NCI-H446 treated with DMSO at 0.1 percent for 48 hours (cell line): ENCODE measurements around the gene CNTN4.
"Not testable (repeated sequence)": the region's sequence is repeated elsewhere in the genome, so short reads cannot be mapped to it uniquely, and the experiment has no call there.

ENCODE experiments used
- DNase-seq: peaks from one replicate; lab custom pipeline; 2025; lab: John Stamatoyannopoulos, UW

The CNTN4 gene

GRCh38 chr3:2098398-2099027 is at the start of gene CNTN4:
Gene CNTN4, plus strand, starts transcription at chr3:2098866.
- DNase-seq = no peak

DNA sequence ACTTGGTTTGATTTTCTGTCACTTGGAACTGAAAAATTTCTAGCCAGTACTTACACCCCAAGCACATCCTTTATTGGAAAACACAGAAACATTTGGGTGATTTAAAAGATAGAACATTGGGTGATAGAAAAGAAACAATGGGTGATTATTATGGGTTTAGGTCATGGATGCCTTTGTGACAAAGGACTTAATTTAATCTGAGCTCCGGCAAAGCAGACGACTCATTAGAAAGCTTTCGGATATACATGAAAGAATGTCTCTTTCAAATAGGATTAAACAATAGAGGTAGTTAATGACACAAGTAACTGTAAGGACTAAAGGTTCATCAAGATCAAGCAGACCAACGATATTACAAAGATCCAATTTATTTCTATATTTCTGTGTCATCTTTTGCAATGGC is 37.3 kb upstream of the CNTN4 start:
- no peak for DNase-seq

DNA sequence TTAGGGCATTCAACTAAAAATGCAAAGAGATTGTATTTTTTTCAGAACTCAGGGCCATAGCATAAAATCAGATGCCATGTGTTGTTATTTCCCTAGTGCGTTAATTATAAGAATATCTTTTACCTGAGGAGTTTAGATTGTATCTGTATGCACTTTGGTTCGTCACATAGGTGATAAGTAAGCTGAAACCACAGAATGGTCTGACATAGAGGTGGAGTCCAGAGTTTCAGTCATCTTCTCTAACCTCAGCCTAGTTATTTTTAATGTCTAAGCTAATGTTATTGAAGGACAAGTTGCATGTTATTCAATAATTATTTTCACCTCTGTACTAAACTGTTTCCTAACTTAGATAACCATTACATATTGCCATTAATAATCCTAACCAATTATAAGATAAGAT is 27.1 kb upstream of the CNTN4 start:
- no peak for DNase-seq

GRCh38 chr3:2078821-2079220 is 19.8 kb upstream of the CNTN4 start:
- no peak for DNase-seq

DNA sequence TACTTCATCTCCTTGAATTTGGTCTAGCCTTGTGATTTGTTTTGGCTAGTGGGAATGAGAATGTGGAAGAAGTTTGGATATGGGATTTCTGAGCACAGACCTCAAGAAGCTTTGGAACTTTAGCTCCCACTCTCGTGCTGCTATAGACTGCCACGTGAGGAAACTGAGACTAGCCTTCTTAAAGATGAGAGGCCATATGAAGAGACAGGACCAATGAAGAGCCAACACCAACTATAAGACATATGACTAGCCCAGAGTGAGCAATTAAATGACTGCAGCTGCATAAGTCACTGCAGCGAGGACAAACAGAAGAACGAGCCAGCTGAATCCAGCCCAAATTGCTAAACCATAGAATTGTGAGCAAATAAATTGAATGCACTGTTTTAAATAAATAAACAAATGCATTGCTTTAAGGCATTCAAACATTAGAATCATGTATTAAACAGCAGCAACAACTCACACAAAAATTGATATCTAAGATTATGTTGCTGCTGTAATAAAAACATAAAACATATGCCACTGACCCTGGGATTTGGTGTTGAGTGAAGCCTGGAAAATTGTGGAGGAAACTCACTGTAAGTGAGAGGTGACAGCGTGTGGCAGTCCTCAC is 15.7 kb upstream of the CNTN4 start:
- DNase-seq = no peak

DNA sequence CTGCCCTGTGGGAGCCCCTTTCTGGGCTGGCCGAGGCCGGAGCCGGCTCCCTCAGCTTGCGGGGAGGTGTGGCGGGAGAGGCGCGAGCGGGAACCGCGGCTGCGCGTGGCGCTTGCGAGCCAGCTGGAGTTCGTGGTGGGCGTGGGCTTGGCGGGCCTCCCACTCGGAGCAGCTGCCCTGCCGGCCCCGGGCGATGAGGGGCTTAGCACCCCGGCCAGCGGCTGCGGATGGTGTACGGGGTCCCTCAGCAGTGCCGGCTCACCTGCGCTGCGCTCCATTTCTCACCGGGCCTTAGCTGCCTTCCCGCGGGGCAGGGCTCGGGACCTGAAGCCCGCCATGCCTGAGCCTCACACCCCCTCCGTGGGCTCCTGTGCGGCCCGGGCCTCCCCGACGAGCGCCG is 15.1 kb upstream of the CNTN4 start:
- DNase-seq = not testable (repeated sequence)

DNA sequence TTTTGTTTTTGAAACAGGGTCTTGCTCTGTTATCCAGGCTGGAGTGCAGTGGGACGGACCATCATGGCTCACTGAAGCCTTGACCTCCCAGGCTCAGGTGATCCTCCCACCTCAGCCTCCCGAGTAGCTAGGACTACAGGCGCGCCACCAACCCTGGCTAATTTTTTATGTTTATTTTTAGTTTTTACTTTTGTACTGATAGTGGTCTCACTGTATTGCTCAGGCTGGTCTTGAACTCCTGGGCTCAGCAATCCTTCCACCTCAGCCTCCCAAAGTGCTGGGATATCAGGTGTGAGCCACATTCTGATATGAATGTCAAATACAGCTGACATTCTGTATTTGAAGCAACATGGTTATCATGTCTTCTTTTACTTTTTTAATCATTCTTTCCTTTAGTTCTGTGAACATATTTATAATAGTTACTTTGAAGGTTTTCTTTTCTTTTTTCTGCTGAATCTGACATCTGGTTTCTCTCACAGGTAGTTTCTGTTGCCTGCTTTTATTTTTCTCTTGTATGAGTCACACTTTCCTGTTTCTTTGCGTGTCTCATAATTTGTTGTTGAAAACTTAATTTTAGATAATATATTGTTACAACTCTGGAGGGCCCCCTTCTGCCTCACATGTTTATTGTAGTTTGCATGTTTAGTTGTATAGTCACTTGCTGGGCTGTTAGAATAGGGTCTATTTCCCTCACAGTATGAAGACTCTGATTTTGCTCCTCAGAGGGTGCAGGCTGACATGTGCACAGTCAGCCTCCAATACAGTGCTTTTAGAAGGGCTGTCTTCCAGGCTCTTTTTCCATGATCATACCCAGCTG is 8.4 kb upstream of the CNTN4 start:
- no peak for DNase-seq

DNA sequence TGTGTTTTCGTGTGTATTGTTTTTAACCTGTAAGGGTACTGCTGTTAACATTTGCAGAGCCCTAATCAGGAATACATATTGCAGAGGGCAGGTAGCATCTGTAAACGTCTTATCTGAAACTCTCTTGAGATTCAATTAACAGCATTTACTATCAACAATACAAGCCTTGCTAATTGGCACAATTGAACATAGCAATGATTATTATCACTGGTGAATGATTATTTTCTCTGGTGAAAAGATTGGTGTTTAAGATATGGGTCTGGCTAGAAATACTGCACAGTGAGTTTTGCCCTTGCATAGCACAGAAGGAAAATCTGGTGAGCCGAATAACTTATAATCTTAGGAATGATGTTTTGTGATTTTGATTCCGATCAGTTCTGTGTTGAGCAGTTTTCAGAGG is 5.9 kb upstream of the CNTN4 start:
- no peak for DNase-seq

GRCh38 chr3:2094941-2095340 is 3.7 kb upstream of the CNTN4 start:
- DNase-seq = no peak

DNA sequence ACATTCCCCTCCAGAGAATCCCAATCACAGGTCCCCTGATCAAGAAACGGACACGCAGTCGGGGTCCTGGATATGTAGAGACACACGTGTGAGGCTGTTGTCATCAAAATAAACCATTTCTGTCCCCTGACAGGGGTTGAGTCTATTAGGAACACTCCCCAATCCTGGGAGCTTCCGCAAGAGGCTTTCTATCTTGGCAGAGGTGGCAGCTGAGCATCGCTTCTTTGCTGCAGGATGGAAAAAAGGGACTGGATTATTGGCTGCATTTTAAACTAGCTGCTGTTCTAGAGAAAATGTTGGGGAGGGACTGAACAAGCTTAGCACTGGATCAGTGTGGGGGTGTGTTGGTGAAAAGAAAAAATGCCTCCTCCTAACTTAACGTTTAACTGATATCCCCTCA is 2.5 kb upstream of the CNTN4 start:
- DNase-seq = no peak

DNA sequence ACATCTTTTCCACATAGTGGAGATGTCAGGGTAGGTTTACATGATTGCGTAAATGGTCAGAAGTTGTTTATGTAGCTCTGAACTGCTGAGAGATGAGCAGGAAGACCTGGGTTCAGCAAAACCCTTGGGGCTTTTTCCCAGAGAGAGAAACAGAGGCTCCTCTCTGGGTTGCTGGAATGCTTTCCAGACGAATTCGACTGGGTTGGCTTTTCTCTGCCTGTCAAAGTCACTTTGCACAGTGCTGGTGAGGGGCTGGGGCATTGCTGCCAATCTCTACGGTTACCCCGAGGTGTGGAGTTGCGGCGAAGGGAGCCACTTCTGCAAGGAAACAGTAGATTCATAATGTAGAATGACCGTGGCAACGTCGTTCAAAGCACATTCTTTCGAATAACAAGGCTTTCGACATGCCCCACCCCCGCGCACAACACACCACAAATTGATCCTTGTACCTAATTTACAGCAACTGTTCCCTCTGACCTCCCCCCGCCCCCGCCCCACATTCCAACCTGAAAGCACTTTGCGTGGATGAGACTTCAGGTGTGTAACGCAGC is 950 bp upstream of the CNTN4 start:
- DNase-seq = no peak

DNA sequence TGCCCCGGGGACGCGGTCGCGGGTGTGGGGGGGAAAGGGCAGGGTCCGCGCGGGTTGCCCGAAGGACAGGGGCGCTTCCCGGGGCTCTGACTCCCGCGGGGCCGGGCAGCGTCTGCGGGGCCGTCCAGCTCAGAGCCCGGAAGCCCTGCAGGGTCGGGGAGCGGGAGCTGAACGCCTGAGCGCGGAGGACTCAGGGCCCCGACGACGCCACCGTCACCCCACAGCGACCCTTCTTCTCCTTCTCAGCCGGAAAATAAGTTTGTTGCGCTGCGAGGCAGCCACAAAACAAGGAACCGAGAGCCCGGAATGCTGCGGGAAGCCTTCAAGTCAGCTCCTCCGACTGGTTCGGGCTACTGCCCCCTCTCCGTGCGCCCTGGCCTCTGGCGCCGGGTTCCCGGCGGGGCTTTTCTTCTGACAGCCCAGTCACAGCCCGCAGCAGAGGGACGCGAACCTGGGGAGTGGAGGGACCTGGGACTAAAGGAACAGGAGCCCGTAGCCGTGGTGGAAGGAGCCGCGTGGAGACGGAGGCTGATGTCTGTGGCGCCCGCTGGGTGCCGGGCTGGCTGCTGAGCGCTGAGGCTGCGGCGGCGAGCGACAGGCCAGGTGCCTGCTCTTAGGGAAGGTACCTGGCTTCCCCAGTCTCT is 484 bp downstream of the CNTN4 start:
- no peak for DNase-seq

DNA sequence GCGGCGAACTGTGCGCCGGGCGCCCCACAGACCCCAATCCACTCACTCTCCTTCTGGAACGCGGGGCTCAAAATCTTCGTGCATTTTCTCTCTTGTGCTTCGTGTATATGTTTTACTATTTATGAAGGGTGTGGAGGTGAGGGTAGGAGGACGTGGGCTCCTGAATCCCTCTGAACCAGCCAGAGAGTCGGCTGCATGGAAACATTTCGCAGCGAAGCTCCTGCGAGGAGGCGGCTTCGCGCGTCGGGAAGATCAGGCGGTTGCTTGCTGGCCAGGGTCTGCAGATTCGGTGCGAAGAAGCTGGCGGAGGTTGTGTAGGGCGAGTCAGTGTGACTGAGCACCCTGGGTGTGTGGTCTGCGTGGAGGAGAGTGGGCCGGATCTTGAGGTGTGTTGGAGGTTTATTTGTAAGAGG is 1.1 kb downstream of the CNTN4 start:
- DNase-seq = no peak

- no peak for DNase-seq
Measured at GRCh38 chr3:2106438-2106837, 7.8 kb downstream of the CNTN4 start.

DNA sequence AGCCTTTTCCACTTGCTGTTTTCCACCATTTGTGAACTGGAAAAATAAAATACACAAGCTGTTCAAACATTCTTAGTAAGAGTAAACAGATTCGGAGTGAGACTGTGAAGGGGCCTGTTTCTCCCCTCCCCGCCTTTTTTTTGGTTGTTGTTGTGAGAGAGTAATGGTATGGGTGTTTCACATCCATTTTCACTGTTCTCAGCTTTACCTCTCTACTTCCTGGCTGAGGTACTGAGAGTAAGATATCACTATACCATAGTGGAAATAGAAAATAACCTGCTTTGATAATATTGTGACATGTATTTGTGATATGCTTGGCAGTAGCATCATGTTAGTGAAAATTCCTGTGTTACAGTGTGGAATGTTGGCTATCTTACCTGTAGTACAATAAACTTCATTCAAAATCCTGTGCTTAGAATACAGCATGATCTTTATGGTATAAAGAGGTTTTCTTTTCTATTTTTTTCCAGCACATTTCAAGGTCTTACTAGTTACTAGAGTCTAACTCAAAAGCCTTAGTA is 12.0 kb downstream of the CNTN4 start:
- DNase-seq = no peak

DNA sequence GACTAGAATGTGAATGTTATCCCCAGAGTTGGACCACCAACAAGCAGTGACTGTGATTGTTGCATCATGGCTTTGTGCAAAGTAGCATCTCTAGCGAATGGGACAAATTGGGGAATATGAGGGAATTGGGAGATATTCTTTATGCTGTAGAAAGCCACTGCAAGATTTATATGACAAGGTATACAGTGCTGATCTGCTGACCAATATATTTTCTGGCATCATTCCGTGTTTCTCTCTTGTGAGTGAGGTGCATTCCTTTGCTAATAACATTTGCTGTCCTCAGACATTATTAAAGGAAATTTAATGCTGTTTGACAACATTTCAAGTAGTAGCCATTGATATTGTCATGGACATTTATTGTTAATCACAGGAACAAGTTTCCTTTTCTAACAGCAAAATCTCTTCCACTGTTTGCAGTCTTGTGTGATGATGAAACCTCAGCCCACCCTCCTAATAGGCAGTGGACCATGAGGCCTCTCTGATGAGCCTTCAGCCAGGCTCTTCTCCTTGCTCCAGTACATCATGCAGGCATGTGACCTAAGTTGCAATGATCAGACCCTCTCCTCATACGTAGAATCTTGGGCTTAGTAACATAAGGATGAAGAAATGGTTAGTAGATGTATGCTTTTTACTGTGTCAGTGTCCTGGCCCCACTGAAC is 16.1 kb downstream of the CNTN4 start:
- DNase-seq = no peak

DNA sequence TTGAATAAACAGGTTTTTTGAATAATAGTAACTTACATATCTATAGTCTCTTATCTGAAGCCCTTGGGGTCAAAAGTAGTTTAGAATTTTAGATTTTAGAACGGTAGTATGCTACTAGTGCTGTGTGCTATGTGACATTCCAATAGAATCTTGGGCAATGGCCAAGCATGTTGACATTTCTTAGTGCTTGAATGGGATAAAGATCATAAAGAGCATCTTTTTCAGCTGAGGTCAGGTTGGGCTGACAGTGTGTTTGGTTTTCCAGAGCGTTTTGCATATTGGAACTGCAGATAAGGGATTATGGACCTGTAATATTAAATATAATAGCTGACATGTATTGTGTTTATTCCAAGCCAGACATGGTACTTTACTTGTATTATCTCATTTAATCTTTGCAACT is 32.1 kb downstream of the CNTN4 start:
- DNase-seq = no peak

- no peak for DNase-seq
Measured at GRCh38 chr3:2133146-2133545, 34.5 kb downstream of the CNTN4 start.

DNA sequence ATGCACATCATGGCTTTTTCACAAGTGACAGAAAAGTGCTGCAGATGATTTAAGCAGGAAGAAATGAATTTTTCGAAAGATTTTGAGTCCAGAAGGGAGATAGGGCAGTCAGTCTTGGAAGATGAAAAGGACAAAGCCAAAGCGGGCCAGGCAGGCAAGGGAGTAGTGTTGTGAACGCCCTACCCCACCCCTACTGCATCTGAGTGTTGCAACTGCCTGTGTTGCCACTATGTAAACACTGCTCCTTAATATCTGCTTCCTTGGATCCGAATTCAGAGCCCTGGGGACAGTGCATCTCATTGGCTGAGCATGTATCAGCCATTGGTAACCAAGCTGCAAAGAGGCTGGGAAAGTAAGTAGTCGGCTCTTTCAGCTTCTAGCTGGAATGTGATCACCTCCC is 39.0 kb downstream of the CNTN4 start:
- DNase-seq = no peak

GRCh38 chr3:2141482-2141881 is 42.8 kb downstream of the CNTN4 start:
- no peak for DNase-seq

- no peak for DNase-seq
Measured at GRCh38 chr3:2148561-2149340, 50.1 kb downstream of the CNTN4 start.
